LNCaP clone FGC (cell line): ENCODE data around the gene PAPSS1.
A peak's percentile ranks its signal among the peaks of the same experiment; 100 is the strongest.

Experiments
- DNase-seq: peaks from one replicate; pipeline ENCODE4 v3.0.0-alpha.2; 2011; ENCODE audit warnings: low read depth
- H3K4me3 ChIP-seq: 2 replicates; pipeline ENCODE4 v1.5.1; 2011; ENCODE audit warnings: mild to moderate bottlenecking, low read depth, low read length, control low read depth
- TF ChIP-seq, protein P1 (sequence below): IDR thresholded peaks from 2 replicates; pipeline ENCODE4 v1.5.1; 2012; ENCODE audit warnings: mild to moderate bottlenecking; ENCODE audit not compliant: control insufficient read depth, insufficient read depth; ENCODE audit errors: extremely low read depth

The PAPSS1 gene

DNA sequence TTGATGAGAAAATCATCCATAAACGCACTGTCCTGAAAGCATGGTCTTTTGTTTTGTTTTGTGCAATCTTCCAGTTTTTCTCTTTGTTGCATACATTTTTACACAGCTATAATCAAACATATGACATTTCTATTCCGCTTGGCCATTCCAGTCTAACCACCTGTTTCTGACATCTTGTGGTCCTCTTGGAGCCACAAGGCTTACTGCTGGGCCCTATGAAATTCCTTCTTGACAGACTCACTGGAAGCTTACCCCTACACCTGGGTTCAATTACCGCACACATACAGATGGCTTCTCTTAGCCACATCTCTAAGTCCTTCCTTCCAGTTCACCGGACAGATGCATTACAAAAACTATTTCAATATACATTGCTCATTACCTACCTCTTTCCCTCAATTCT, 72.4 kb downstream of the PAPSS1 start:
- H3K4me3 ChIP-seq: no peak overlapping the region
- TF ChIP-seq, protein P1, sequence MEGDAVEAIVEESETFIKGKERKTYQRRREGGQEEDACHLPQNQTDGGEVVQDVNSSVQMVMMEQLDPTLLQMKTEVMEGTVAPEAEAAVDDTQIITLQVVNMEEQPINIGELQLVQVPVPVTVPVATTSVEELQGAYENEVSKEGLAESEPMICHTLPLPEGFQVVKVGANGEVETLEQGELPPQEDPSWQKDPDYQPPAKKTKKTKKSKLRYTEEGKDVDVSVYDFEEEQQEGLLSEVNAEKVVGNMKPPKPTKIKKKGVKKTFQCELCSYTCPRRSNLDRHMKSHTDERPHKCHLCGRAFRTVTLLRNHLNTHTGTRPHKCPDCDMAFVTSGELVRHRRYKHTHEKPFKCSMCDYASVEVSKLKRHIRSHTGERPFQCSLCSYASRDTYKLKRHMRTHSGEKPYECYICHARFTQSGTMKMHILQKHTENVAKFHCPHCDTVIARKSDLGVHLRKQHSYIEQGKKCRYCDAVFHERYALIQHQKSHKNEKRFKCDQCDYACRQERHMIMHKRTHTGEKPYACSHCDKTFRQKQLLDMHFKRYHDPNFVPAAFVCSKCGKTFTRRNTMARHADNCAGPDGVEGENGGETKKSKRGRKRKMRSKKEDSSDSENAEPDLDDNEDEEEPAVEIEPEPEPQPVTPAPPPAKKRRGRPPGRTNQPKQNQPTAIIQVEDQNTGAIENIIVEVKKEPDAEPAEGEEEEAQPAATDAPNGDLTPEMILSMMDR: no peak
- DNase-seq: no peak

DNA sequence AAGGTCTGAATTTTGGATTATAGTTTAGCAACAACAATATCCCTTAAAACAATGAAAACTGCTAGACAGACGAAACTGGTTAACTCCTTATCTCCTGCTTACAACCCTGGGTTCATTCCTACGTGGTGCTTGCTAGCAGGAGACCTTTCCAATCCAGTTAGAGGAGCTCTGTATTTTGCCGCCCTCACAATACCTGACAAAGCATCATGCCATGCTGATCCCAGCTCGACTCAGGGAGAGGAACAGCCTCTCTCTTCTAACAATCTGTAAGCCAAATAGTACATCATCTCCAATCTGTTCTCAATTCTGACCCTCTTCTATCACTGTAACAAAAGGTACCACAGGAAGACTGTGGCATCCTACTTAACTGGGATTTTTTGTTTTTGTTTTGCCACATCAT, 74.4 kb downstream of the PAPSS1 start:
- no peak overlapping the region for H3K4me3 ChIP-seq
- TF ChIP-seq, protein P1: no peak
- DNase-seq: no peak

DNA sequence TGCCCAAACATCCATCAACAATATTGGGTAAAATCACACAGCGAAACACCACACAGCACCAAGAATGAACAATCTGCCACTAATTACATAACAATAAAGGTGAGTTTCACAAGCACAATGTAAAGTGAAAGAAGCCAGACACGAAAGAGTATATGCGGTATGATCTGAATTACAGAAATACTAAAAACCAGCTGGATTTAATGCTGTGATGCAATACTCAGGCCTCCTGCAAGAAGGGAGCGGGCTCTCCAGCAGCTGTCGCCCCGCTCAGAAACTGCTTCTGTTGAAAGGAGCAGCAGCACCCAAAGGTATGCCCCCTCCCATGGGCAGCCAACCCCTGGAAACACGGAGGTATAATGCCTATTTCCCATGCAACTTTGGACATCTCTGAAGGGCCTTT, 77.0 kb downstream of the PAPSS1 start:
- DNase-seq: no peak
- TF ChIP-seq, protein P1: no peak

DNA sequence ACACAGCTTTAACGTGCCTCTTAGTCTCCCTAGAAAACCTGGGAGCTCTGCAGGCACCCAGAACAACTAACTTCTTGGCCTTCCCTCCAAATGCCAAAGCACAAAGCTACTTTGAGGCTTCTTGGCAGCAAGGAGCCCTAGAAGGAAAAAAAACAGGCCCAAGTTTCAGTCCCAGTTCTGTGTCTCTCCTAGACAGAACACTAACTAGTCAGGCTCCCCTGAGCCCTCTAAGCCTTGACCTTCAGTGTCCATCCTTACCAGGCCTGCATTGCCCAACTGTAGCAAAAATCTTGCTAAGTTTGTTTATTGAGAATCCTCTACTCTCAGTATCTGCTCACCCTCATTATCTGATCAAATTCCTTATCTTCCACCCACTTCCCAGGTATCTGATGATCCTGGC, 79.2 kb downstream of the PAPSS1 start:
- no peak overlapping the region for H3K4me3 ChIP-seq
- TF ChIP-seq, protein P1: no peak
- DNase-seq: no peak

More for the DNA sequence above, 77.0 kb downstream of the PAPSS1 start:
- no peak overlapping the region for H3K4me3 ChIP-seq

DNA sequence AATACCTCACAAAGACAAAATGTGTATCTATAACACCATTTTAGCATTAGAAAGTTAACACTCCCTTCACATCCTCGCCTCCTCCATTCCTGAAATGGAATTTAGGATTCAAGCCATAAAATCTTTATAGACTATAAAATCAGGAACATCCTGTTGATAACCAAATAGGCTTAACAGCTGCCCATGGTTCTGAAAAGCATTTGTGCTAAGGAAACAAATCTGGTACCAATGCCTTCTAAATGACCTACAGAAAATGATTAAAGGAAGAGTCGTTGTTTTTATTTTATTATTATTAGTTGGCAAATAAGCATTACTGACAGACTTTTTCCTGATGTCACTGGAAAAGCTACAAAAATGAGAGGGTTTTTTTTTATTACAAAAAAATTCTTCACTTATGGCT, 79.8 kb downstream of the PAPSS1 start:
- peak; percentile 79 for DNase-seq
- no peak overlapping the region for H3K4me3 ChIP-seq
- TF ChIP-seq, protein P1: no peak

DNA sequence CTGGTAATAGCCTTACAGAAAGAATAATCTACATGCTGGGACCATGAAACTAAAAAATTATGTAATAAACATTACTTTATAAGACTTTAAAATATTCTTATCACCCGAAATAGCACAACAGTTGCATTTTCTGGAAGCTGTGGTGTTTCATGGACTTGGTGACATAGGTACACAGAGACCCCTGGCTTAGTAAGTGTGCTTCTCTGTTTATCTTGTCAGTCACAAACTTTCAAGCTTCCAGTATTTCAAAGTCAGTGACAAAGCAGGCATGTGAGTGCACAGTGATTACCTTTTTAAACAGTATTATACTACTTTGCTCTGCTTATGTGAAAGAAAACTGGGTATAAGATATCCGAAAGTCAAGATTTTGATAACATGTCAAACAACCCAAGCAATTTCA, 84.3 kb downstream of the PAPSS1 start:
- TF ChIP-seq, protein P1: no peak
- no peak for DNase-seq

DNA sequence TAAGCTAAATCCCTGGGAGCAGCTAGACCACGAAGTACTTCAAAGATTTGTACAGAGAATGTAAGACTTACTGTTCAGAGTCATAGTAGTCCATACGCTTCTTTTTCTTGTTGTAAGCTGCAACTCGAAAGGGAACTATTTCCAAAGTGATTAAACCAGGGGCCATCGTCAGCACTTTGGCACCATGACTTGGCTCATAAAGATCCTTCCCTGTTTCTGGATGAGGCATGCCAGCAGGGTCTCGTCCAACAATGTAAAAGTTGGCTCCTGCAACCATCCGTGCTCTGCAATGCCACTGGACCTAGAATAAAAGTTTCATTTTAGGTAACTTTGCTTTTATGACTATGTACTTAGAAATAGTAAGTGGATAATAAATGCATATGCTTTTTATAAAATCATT, 88.5 kb downstream of the PAPSS1 start:
- peak; percentile 65 for DNase-seq
- TF ChIP-seq, protein P1: no peak

More for the DNA sequence above, 84.3 kb downstream of the PAPSS1 start:
- H3K4me3 ChIP-seq: no peak overlapping the region

More for the DNA sequence above, 88.5 kb downstream of the PAPSS1 start:
- H3K4me3 ChIP-seq: peak overlapping the region; percentile 36
